Activated B cell treated with CpG ODN at 0.5 μM for 24 hours (primary cell): ENCODE data around the gene LBHD2. TPM values are rescaled to one million over a fixed set of nuclear protein-coding genes. Genes with fewer than 3 reads are reported as not detected.

Experiments
- ATAC-seq: fragments of 200-7000 bp; cut with Tn5 transposase; one replicate; pipeline ENCODE4 v1.10.0; 2021; ENCODE audit warnings: low read depth, mild to moderate bottlenecking, moderate library complexity
- CTCF ChIA-PET: fragments of 350-600 bp; sonication (Branson Sonifier 250); formaldehyde crosslinking; loops from one replicate; lab custom pipeline; 2021; ENCODE audit warnings: antibody characterized with exemption; lab: Charles Lee
- POLR2A ChIA-PET: fragments of 350-600 bp; sonication (Branson Sonifier 250); formaldehyde crosslinking; loops from one replicate; lab custom pipeline; 2021; ENCODE audit warnings: antibody characterized with exemption; lab: Charles Lee
- DNase-seq: peaks from one replicate; pipeline ENCODE4 v3.0.0; 2022
- H3K27ac Mint-ChIP-seq: one replicate; pipeline ENCODE4 v1.8.0; 2020; ENCODE audit warnings: mixed read lengths
- H3K27me3 Mint-ChIP-seq: one replicate; pipeline ENCODE4 v1.8.0; 2021; ENCODE audit warnings: mixed read lengths
- H3K36me3 Mint-ChIP-seq: one replicate; pipeline ENCODE4 v1.8.0; 2021; ENCODE audit warnings: low read depth, mixed read lengths
- H3K4me1 Mint-ChIP-seq: one replicate; pipeline ENCODE4 v1.8.0; 2021; ENCODE audit warnings: mixed read lengths
- H3K4me3 Mint-ChIP-seq: one replicate; pipeline ENCODE4 v1.8.0; 2020; ENCODE audit warnings: mild to moderate bottlenecking, mixed read lengths
- H3K9me3 Mint-ChIP-seq: one replicate; pipeline ENCODE4 v1.8.0; 2020; ENCODE audit warnings: mixed read lengths
- intact Hi-C: fragments of 100-400 bp; cut with micrococcal nuclease; formaldehyde crosslinking; loops from one replicate; pipeline ENCODE4 v1.15.1; 2024
- total RNA-seq: library from RNA; stranded (reverse); gene quantifications from 2 replicates; pipeline ENCODE4 v1.2.3, GENCODE V29; 2022
- TF ChIP-seq, protein P1 (sequence below): fragments of 200-600 bp; IDR thresholded peaks from one replicate; pipeline ENCODE4 v1.8.0; 2022; ENCODE audit warnings: antibody characterized with exemption, mild to moderate bottlenecking

LBHD2 gene
- total RNA-seq, 1 donor from 2014 or later, result not detected

DNA sequence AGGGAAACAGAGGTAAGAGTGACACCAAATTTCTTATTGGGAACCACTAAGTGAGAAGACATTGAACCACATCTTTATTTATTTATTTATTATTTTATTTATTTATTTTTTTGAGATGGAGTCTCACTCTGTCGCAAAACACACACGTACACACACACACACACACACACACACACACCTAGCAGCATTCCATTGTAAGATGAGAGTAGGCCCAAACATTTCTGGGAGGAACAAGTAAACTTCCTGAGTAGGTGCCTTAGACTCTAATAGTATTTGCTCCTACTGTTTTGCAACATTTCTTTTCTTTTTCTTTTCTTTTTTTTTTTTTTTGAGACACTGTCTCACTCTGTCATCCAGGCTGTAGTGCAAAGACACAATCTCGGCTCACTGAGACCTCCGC lies 19.6 kb upstream of the LBHD2 start:
- intact Hi-C loops, result no loop called here
- POLR2A ChIA-PET, result no interaction called here
- no peak overlapping the region for H3K4me3 Mint-ChIP-seq

DNA sequence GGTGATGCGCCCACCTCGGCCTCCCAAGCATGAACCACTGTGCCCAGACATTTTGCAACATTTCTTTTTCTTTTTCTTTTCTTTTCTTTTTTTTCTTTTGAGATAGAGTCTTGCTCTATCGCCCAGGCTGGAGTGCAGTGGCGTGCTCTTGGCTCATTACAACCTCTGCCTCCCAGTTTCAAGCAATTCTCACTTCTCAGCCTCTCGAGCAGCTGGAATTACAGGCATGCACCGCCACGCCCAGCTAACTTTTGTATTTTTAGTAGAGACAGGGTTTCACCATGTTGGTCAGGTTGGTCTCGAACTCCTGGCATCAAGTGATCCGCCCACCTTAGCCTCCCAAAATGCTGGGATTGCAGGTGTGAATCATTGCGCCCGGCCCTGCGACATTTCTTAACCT lies 19.0 kb upstream of the LBHD2 start:
- CTCF ChIA-PET, result no interaction called here
- POLR2A ChIA-PET, result no interaction called here

More for the DNA sequence above, 19.6 kb upstream of the LBHD2 start:
- DNase-seq (no peak), ATAC-seq (no peak)
- Mint-ChIP-seq H3K9me3 (no peaks in the 10 kb centered on the region), H3K27me3 (peaks cover 5% of the 10 kb centered on the region), H3K36me3 (no peaks in the 10 kb centered on the region), H3K4me1 (no peaks in the 10 kb centered on the region), H3K27ac (no peak overlapping the region)
- CTCF ChIA-PET, result no interaction called here
- TF ChIP-seq, protein P1, sequence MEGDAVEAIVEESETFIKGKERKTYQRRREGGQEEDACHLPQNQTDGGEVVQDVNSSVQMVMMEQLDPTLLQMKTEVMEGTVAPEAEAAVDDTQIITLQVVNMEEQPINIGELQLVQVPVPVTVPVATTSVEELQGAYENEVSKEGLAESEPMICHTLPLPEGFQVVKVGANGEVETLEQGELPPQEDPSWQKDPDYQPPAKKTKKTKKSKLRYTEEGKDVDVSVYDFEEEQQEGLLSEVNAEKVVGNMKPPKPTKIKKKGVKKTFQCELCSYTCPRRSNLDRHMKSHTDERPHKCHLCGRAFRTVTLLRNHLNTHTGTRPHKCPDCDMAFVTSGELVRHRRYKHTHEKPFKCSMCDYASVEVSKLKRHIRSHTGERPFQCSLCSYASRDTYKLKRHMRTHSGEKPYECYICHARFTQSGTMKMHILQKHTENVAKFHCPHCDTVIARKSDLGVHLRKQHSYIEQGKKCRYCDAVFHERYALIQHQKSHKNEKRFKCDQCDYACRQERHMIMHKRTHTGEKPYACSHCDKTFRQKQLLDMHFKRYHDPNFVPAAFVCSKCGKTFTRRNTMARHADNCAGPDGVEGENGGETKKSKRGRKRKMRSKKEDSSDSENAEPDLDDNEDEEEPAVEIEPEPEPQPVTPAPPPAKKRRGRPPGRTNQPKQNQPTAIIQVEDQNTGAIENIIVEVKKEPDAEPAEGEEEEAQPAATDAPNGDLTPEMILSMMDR, result no peak

DNA sequence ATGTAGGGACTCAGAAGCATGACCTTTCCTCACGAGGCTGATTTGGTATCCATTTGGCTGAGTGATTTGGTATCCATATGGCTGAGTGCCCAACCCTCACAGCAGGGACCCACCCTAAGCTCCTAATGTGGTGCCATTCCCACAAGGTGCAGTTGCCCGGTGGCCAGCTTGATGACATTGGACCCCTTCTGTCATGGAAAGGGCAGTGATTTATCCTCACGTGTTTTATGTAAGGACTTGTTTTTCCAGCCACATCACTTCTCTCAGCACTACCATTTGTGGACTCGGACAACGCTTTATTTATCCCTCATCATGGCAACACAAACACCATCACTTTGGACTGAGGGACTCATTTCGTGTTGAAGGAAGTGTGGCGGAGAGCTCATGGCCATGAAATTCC lies 18.1 kb upstream of the LBHD2 start:
- TF ChIP-seq, protein P1, result no peak
- Mint-ChIP-seq H3K27ac (no peak overlapping the region), H3K4me3 (no peak overlapping the region), H3K36me3 (no peaks in the 10 kb centered on the region), H3K4me1 (no peaks in the 10 kb centered on the region), H3K9me3 (no peaks in the 10 kb centered on the region), H3K27me3 (peaks cover 3% of the 10 kb centered on the region)
- ATAC-seq (no peak), DNase-seq (no peak)
- intact Hi-C loops, result no loop called here
- ChIA-PET POLR2A (no interaction called here), CTCF (no interaction called here)

More for the DNA sequence above, 19.0 kb upstream of the LBHD2 start:
- ATAC-seq, result no peak
- TF ChIP-seq, protein P1, result no peak
- Mint-ChIP-seq H3K4me3 (no peak overlapping the region), H3K36me3 (no peaks in the 10 kb centered on the region), H3K9me3 (no peaks in the 10 kb centered on the region), H3K4me1 (no peaks in the 10 kb centered on the region), H3K27ac (no peak overlapping the region), H3K27me3 (peaks cover 5% of the 10 kb centered on the region)
- intact Hi-C loops, result no loop called here
- no peak for DNase-seq

DNA sequence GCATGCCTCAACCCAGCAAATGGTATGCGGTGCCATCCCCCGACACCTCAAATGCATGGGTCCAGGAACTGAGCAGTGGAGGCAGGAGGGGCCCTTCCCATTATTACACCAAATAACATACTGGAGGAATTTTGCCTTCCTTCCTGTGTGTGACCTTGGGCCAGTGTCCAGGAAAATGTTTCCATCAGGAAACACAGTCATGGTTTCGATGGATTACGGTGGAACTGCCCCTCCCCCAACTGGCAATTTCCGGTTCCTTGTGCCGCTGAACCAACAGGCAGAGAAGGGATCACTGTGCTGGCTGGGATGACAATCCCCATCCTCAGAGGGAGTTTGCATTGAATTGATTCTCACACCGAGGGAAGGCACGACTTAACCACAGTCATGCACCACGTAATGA lies 17.6 kb upstream of the LBHD2 start:
- intact Hi-C loops, result no loop called here
- peaks cover 3% of the 10 kb centered on the region for H3K27me3 Mint-ChIP-seq
- H3K27ac Mint-ChIP-seq, result no peak overlapping the region
- no peak for ATAC-seq
- no peak overlapping the region for H3K4me3 Mint-ChIP-seq
- no peaks in the 10 kb centered on the region for H3K36me3 Mint-ChIP-seq
- POLR2A ChIA-PET, result no interaction called here
- H3K4me1 Mint-ChIP-seq, result no peaks in the 10 kb centered on the region
- no peaks in the 10 kb centered on the region for H3K9me3 Mint-ChIP-seq
- DNase-seq, result no peak
- TF ChIP-seq, protein P1, result no peak
- CTCF ChIA-PET, result no interaction called here

DNA sequence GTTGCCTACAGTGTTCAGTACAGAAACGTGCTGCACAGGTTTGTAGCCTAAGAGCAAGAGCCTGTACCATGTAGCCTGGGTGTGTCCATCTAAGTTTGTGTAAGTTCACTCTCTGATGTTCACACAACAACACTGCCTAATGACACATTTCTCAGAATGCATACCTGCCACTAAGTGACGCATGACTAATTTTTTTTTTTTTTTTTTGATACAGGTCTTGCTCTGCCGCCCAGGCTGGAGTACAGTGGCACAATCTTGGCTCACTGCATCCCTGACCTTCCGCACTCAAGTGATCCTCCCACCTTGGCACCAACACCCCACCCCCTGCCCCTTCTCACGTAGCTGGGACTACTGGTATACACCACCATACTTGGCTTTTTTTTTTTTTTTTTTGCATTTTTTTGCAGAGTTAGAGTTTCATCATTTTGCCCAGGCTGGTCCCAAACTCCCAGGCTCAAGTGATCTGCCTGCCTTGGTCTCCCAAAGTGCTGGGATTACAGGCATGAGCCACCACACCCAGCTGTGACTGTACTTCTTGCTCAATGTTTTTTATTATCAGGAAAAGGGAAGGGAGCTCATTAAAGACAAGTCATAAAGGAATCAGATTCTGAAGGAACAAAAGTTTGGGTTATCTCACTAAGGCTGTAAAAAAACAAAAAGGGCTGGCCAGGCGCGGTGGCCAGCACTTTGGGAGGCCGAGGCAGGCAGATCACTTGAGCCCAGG lies 16.6 kb upstream of the LBHD2 start:
- H3K27ac Mint-ChIP-seq, result no peak overlapping the region
- POLR2A ChIA-PET, result no interaction called here

More for the DNA sequence above, 16.6 kb upstream of the LBHD2 start:
- no peak for DNase-seq
- no peaks in the 10 kb centered on the region for H3K36me3 Mint-ChIP-seq
- no peak overlapping the region for H3K4me3 Mint-ChIP-seq
- TF ChIP-seq, protein P1, result no peak
- intact Hi-C loops, result no loop called here
- CTCF ChIA-PET, result no interaction called here
- no peaks in the 10 kb centered on the region for H3K9me3 Mint-ChIP-seq
- H3K27me3 Mint-ChIP-seq, result peaks cover 3% of the 10 kb centered on the region
- H3K4me1 Mint-ChIP-seq, result no peaks in the 10 kb centered on the region
- ATAC-seq, result no peak
